ENCODE results near the gene DGKD.
"Not testable (repeated sequence)": the region's sequence is repeated elsewhere in the genome, so short reads cannot be mapped to it uniquely, and the experiment has no call there.

DGKD gene

GRCh38 chr2:233353769-233354499 is at the start of gene DGKD:
DGKD (plus strand) TSS chr2:233354494; CDS start chr2:233354519, 25 bp downstream.
- DNase-seq, result no peak

DNA sequence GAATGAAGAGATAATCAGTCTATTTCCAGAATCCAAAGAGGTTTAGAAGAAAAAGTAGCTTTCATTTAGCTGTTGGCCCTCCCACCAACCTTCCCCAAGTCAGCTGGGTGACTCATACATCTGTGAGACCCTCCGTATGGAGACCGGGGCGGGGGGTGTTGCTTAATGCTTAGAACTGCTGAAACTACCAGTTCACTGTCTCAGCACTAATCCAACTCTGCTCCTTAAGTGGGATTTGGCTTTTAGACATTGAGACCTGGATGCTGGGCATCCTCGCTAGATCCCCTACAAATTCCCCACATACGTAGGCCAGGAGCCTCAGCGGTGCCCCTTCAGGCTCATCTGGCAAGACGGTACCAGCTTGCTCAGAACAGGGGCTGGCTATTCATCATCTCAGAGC is 46.7 kb upstream of the DGKD start, which contains the start of gene SAG:
Gene SAG (plus strand): TSS at position 252 of the 400 bp plus-strand sequence. CDS start 1,374 bp downstream, outside the sequence.
- no peak for DNase-seq

- DNase-seq, result no peak
These were observed 42.9 kb upstream of the DGKD start for GRCh38 chr2:233311241-233311926.

- DNase-seq, result no peak
These were observed 41.4 kb upstream of the DGKD start for GRCh38 chr2:233312874-233313273.

- DNase-seq, result no peak
These were observed 39.9 kb upstream of the DGKD start for GRCh38 chr2:233314180-233314925.

DNA sequence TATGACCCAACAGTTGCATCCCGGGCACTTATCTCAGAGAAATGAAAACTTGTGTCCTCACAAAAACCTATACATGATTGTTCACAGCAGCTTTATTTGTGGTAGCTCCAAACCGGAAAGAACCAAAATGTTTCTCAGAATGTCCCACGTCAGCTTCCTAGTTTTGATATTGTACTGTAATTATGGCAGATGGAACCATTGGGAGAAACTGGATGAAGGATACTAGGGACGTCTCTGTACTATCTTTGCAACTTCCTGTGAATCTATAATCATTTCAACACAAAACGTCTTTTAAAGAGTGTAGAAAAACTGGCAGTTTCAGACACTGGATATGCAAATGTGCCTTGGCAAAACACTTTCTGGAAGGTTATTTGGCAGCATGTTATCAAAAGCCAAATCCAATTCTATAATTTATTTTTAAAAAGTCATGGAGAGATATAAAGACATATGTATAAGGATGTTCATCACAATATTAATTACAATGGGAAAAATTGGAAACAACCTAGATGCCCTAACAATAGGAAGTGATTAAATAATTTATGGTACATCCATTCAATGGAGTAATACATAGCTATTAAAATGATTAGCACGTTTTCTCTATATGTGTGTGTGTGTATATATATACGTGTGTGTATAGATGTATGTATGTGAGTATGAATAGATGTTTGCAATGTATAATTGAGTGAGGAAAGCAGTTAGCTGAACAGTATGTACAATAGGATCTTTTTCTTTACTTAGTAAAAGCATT is 36.9 kb upstream of the DGKD start:
- DNase-seq, result no peak

DNA sequence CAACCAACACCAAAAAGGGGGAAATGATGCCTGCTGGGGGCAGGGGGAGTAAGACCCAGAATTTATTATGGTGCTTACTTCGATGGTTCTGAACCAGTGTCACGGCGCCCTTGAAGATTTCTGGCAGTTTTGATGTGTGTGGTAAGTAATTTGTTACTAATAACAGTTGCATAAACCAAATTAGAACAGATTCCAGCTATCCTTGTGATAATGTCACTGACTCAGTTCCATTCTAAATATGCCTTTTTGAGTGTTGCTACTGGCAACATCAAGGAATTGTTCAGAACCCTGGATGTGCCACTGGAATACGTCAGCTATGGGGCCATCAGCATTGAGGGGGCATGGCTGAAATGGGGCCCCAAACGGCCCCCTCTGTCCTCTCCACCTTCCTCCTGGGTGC is 35.0 kb upstream of the DGKD start:
- DNase-seq, result no peak

GRCh38 chr2:233320470-233320869 is 33.8 kb upstream of the DGKD start:
- no peak for DNase-seq

DNA sequence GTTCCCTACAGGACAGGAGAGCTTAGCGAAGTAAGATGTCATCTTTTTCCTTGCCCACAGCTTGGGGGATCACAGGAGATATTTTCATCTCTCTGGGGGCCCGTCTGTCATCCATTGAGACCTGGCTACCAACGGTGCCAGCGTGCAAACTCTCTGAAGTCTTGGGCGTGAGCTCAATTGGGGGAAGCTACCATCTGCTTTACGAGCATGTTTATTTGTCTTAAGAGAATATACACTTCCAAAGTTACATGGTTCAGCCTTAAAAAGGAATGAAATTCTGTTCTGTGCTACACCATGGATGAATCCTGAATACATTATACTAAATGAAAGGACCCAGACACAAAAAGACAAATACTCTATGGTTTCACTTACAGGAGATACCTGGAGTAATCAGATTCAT is 33.1 kb upstream of the DGKD start:
- no peak for DNase-seq

- no peak for DNase-seq
These were observed 30.4 kb upstream of the DGKD start for GRCh38 chr2:233323851-233324250.

DNA sequence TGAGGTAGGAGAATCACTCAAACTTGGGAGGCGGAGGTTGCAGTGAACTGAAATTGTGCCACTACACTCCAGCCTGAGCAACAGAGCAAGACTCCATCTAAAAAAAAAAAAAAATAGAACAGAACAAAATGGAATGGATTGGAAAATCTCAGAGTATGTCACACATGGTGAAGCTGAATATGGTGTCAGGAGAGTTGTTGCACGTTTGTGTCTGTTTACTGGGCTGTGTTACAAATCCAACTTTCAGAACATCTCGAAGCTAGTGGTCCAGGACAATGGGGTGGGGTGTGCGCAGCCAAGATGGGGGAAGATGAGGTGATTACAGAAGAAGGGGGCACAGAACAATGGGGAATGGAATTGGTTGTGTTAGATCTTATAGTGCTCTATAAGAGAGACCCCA is 29.0 kb upstream of the DGKD start:
- DNase-seq, result no peak

GRCh38 chr2:233325814-233326213 is 28.5 kb upstream of the DGKD start:
- no peak for DNase-seq

GRCh38 chr2:233326500-233326899 is 27.8 kb upstream of the DGKD start:
- no peak for DNase-seq

GRCh38 chr2:233328922-233329321 is 25.4 kb upstream of the DGKD start:
- no peak for DNase-seq

DNA sequence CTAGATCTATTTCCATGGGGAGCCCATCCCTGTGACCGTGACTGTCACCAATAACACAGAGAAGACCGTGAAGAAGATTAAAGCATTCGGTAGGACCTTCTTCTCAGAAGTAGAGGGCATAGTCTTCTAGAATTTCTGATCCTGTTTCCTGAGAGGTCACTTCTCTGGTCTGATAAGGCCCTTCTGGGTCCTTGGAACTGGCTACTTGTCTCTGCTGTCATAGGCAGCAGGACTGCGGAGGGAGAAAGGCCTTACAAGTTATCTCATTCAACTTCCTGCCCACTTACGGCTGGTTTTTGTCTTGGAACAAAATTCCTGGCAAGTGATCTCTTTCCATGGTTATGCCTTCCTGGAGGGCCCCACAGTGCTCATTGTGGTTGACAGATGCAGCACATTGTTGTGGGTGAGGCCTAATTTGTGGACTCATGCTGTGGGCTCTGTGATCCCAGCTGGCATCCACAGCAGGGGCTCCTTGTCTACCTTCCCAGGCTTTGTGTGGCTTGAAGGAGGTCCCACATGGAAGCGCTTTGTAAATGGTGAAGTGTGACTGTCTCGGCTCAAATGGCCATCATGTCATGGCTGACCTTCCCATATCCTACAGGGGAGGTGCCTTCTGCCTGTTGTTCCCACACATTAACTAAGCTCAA is 24.7 kb upstream of the DGKD start:
- DNase-seq, result no peak

DNA sequence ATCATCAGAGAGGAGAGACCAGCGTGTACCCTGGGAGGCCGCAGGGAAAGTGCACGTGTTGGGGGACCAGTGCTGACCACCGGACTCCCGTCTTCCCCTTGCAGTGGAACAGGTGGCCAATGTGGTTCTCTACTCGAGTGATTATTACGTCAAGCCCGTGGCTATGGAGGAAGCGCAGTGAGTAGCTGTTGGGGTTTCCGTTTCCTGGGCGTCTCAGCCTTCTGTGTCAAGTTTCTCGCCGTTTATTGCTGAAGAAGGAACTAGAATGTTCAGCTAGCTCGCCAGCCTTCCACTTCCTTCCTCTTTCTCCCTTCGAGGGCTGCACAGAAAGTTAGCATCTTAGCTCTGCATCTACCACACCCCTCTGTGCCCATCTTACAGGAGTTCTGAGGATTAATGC is 22.8 kb upstream of the DGKD start:
- DNase-seq, result no peak

DNA sequence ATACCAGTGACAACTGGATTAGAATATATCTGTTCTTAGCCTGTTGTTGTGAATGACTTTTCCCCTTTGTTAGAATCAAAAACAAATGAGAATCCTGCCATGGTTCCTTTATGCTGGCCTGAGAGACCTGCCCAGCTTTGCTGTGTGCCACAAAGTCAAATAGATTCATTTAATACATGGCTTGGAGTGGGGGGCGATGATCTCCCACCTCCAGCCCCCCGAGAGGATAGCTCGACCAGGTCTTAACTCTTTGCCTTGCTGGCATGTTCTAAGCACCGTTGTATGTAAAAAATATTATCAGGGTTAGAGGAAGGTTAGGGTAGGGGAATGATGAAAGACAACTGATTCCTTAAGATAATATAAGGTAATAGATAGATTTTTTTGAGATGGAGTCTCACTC is 22.2 kb upstream of the DGKD start:
- DNase-seq, result no peak

- DNase-seq, result no peak
These were observed 19.4 kb upstream of the DGKD start for GRCh38 chr2:233334915-233335314.

- not testable (repeated sequence) for DNase-seq
These were observed 18.2 kb upstream of the DGKD start for GRCh38 chr2:233336091-233336490.

DNA sequence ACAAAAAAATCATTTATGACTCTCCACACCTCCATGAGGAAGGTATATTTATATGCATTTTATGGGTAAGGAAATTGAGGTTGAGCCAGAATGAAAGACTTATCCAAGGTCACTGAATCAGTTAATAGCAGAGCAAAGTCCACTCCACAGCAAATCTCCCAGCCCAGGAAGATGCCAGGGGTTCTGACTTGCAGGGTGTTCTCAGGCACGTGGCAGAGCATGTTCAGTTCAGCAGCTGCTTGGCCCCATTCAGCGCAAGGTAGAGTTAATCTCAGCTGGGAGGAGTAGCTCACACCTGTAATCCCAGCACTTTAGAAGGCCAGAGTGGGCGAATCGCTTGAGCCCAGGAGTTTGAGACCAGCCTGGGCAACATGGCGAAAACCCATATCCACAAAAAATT is 17.8 kb upstream of the DGKD start:
- DNase-seq, result no peak

GRCh38 chr2:233338046-233338445 is 16.2 kb upstream of the DGKD start:
- no peak for DNase-seq

- no peak for DNase-seq
These were observed 15.4 kb upstream of the DGKD start for GRCh38 chr2:233338812-233339368.

All from cerebellar nuclear complex (tissue), 1 donor.